Stimulated activated CD4-positive, alpha-beta T cell treated with anti-CD3 and anti-CD28 coated beads, Interleukin-1b, Interleukin-23, amount 100 ng/mL, for 48 hours (primary cell): ENCODE results near the gene UPK2.
A peak's percentile ranks its signal among the peaks of the same experiment; 100 is the strongest.

Experiments
- DNase-seq: peaks from one replicate; pipeline ENCODE4 v3.0.0-alpha.2; 2020

Gene UPK2

GRCh38 chr11:118956094-118956846, at the start of gene UPK2:
Gene UPK2, plus strand, starts transcription at chr11:118956298. Its CDS starts 53 bp downstream, at chr11:118956351.
- peak; percentile 89 for DNase-seq

GRCh38 chr11:118907051-118908042, 48.8 kb upstream of the UPK2 start:
- peak; percentile 87 for DNase-seq

- DNase-seq, result no peak
Measured at GRCh38 chr11:118908264-118908663, 47.8 kb upstream of the UPK2 start.

- DNase-seq, result no peak
Measured at GRCh38 chr11:118908901-118909618, 47.0 kb upstream of the UPK2 start.

GRCh38 chr11:118909619-118910308, 46.3 kb upstream of the UPK2 start:
- no peak for DNase-seq

- no peak for DNase-seq
Measured at GRCh38 chr11:118910309-118911112, 45.6 kb upstream of the UPK2 start.

- DNase-seq, result no peak
Measured at GRCh38 chr11:118911113-118911879, 44.8 kb upstream of the UPK2 start.

- DNase-seq, result peak; percentile 83
Measured at GRCh38 chr11:118911880-118912741, 44.0 kb upstream of the UPK2 start.

GRCh38 chr11:118912742-118913410, 43.2 kb upstream of the UPK2 start:
- no peak for DNase-seq

- DNase-seq, result no peak
Measured at GRCh38 chr11:118913411-118914125, 42.5 kb upstream of the UPK2 start.

GRCh38 chr11:118914178-118914918, 41.8 kb upstream of the UPK2 start:
- peak; percentile 75 for DNase-seq

GRCh38 chr11:118914987-118915386, 41.1 kb upstream of the UPK2 start:
- DNase-seq, result no peak

- no peak for DNase-seq
Measured at GRCh38 chr11:118915396-118915795, 40.7 kb upstream of the UPK2 start.

- no peak for DNase-seq
Measured at GRCh38 chr11:118915941-118916841, 39.9 kb upstream of the UPK2 start.

GRCh38 chr11:118916842-118917388, 39.2 kb upstream of the UPK2 start:
- no peak for DNase-seq

- DNase-seq, result peak; percentile 68
Measured at GRCh38 chr11:118917481-118918127, 38.5 kb upstream of the UPK2 start.
